Panc1 (cell line): ENCODE measurements around the gene SOWAHB. TPM values are rescaled to one million over a fixed set of nuclear protein-coding genes. Genes with fewer than 3 reads are reported as not detected.

Source experiments
- ATAC-seq: fragments of 200-7000 bp; cut with Tn5 transposase; 2 replicates; pipeline ENCODE4 v1.9.1; 2020; ENCODE audit warnings: mild to moderate bottlenecking, moderate library complexity
- BruUV-seq: library from RNA; stranded (reverse); fragments of 400-500 nt; replicated peaks from 2 replicates; lab custom pipeline; 2021; lab: Mats Ljungman, UMichigan
- CTCF ChIA-PET: fragments of 300-600 bp; sonication (Branson Sonifier 250); formaldehyde crosslinking; loops from one replicate; lab custom pipeline; 2022; ENCODE audit warnings: antibody characterized with exemption; lab: Charles Lee
- POLR2A ChIA-PET: fragments of 300-600 bp; sonication (Branson Sonifier 250); formaldehyde crosslinking; loops from one replicate; lab custom pipeline; 2022; ENCODE audit warnings: antibody characterized with exemption; lab: Charles Lee
- DNase-seq: peaks from one replicate; pipeline ENCODE4 v3.0.0-alpha.2; 2010; ENCODE audit warnings: low read depth, low spot score
- H3K27ac ChIP-seq: 2 replicates; pipeline ENCODE4 v1.5.1; 2011; ENCODE audit warnings: mild to moderate bottlenecking, low read length, inconsistent platforms
- H3K27me3 ChIP-seq: fragments of 200-500 bp; sonication (Bioruptor generic); 2 replicates; pipeline ENCODE4 v1.6.0; 2014; ENCODE audit warnings: low read length, inconsistent platforms; ENCODE audit not compliant: control insufficient read depth, insufficient read depth
- H3K36me3 ChIP-seq: fragments of 200-500 bp; sonication (Bioruptor generic); 2 replicates; pipeline ENCODE4 v1.5.1; 2014; ENCODE audit warnings: inconsistent platforms, mild to moderate bottlenecking, low read length, moderate library complexity; ENCODE audit not compliant: control insufficient read depth, insufficient read depth
- H3K4me1 ChIP-seq: 2 replicates; pipeline ENCODE4 v1.5.1; 2011; ENCODE audit warnings: inconsistent platforms, mild to moderate bottlenecking, low read length, moderate library complexity; ENCODE audit not compliant: control insufficient read depth, insufficient read depth
- H3K4me3 ChIP-seq, 2 experiments: 2 replicates each; pipeline ENCODE4 v1.5.1; 2011 to 2012; ENCODE audit warnings: low read depth in 2 of 2, low read length in 2 of 2, mild to moderate bottlenecking in 2 of 2, inconsistent platforms in 1 of 2, moderate library complexity in 1 of 2
- H3K9me3 ChIP-seq: fragments of 200-500 bp; sonication (Bioruptor generic); 2 replicates; pipeline ENCODE4 v1.5.1; 2014; ENCODE audit warnings: low read depth, mild to moderate bottlenecking, inconsistent platforms, low read length, moderate library complexity; ENCODE audit not compliant: control insufficient read depth, insufficient read depth
- CTCF ChIP-seq: fragments of 450-650 bp; IDR thresholded peaks from 2 replicates; pipeline ENCODE4 v1.5.1; 2017; ENCODE audit warnings: mild to moderate bottlenecking
- POLR2AphosphoS5 ChIP-seq: IDR thresholded peaks from 2 replicates; pipeline ENCODE4 v1.6.1; 2012; ENCODE audit warnings: mild to moderate bottlenecking, low read depth, low read length, moderate library complexity
- SIN3A ChIP-seq: IDR thresholded peaks from 2 replicates; pipeline ENCODE4 v1.6.1; 2012; ENCODE audit warnings: low read depth, mild to moderate bottlenecking, low read length, moderate library complexity, borderline replicate concordance; ENCODE audit not compliant: insufficient read depth
- TCF7L2 ChIP-seq: IDR thresholded peaks from 2 replicates; pipeline ENCODE4 v1.6.1; 2011; ENCODE audit warnings: mild to moderate bottlenecking, low read depth, low read length, inconsistent platforms
- in situ Hi-C: cut with HindIII; loops from 2 replicates; pipeline ENCODE4 v1.10.0; 2016; ENCODE audit warnings: low sequenced_read_pairs, low pct_unique_long_range_greater_than_20kb
- intact Hi-C: fragments of 100-400 bp; cut with micrococcal nuclease; formaldehyde crosslinking; loops from one replicate; pipeline ENCODE4 v1.10.0; 2022; ENCODE audit not compliant: unreplicated experiment
- total RNA-seq: library from RNA; stranded (reverse); gene quantifications from one replicate; pipeline ENCODE4 v1.2.1, GENCODE V29; 2021; ENCODE audit not compliant: unreplicated experiment
- TF ChIP-seq, protein P1 (sequence below), 2 experiments: IDR thresholded peaks; 2 replicates each; pipeline ENCODE4 v1.6.1; 2011 to 2012; ENCODE audit warnings: low read depth in 2 of 2, control low read depth in 1 of 2, low read length in 1 of 2, mild to moderate bottlenecking in 1 of 2, moderate library complexity in 1 of 2; ENCODE audit not compliant: insufficient read depth in 1 of 2

SOWAHB gene
- total RNA-seq, 1 experiment from 2014 or later: 4.0 TPM

DNA sequence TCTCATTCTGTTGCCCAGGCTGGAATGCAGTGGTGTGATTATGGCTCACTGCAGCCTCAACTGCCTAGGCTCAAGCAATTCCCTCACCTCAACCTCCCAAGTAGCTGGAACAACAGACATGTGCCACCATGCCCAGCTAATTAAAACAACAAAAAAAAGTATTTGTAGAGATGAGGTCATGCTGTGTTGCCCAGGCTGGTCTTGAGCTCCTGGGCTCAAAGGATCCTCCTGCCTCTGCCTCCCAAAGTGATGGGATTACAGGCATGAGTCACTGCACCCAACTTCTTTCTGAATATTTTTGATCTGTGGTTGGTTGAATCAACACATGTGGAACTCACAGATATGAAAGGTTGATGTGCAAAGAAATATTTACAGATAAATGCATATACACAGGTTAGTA, 33.1 kb upstream of the SOWAHB start:
- no peak for ATAC-seq
- Histone ChIP-seq H3K9me3 (no peaks in the 10 kb centered on the region), H3K4me1 (no peaks in the 10 kb centered on the region), H3K27me3 (no peaks in the 10 kb centered on the region), H3K4me3 (no peak overlapping the region), H3K27ac (no peak overlapping the region), H3K36me3 (no peaks in the 10 kb centered on the region)
- in situ Hi-C loops: no loop called here
- no peak for TF ChIP-seq POLR2AphosphoS5
- intact Hi-C loops: no loop called here
- ChIA-PET POLR2A (no interaction called here), CTCF (no interaction called here)
- no peak for DNase-seq
- BruUV-seq: no TSS peak

- H3K9me3 ChIP-seq: no peaks in the 10 kb centered on the region
- H3K36me3 ChIP-seq: no peaks in the 10 kb centered on the region
- no peak for DNase-seq
- no peak for ATAC-seq
- intact Hi-C loops: no loop called here
- CTCF ChIA-PET: no interaction called here
- TF ChIP-seq SIN3A: no peak
- no peak for TF ChIP-seq CTCF
- TF ChIP-seq TCF7L2: no peak
- no peak for TF ChIP-seq POLR2AphosphoS5
- TF ChIP-seq, protein P1, sequence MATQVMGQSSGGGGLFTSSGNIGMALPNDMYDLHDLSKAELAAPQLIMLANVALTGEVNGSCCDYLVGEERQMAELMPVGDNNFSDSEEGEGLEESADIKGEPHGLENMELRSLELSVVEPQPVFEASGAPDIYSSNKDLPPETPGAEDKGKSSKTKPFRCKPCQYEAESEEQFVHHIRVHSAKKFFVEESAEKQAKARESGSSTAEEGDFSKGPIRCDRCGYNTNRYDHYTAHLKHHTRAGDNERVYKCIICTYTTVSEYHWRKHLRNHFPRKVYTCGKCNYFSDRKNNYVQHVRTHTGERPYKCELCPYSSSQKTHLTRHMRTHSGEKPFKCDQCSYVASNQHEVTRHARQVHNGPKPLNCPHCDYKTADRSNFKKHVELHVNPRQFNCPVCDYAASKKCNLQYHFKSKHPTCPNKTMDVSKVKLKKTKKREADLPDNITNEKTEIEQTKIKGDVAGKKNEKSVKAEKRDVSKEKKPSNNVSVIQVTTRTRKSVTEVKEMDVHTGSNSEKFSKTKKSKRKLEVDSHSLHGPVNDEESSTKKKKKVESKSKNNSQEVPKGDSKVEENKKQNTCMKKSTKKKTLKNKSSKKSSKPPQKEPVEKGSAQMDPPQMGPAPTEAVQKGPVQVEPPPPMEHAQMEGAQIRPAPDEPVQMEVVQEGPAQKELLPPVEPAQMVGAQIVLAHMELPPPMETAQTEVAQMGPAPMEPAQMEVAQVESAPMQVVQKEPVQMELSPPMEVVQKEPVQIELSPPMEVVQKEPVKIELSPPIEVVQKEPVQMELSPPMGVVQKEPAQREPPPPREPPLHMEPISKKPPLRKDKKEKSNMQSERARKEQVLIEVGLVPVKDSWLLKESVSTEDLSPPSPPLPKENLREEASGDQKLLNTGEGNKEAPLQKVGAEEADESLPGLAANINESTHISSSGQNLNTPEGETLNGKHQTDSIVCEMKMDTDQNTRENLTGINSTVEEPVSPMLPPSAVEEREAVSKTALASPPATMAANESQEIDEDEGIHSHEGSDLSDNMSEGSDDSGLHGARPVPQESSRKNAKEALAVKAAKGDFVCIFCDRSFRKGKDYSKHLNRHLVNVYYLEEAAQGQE (IDR thresholded peaks at IDR 0.05; ENCODE audit: insufficient read depth in 1 of 2, low read depth in 2 of 2, low read length in 1 of 2): no peak
- no TSS peak for BruUV-seq
- no peak overlapping the region for H3K4me3 ChIP-seq
- POLR2A ChIA-PET: no interaction called here
- no peaks in the 10 kb centered on the region for H3K27me3 ChIP-seq
- no peak overlapping the region for H3K27ac ChIP-seq
- H3K4me1 ChIP-seq: no peaks in the 10 kb centered on the region
- in situ Hi-C loops: no loop called here
Measured at GRCh38 chr4:76930685-76931084, 32.7 kb upstream of the SOWAHB start.

DNA sequence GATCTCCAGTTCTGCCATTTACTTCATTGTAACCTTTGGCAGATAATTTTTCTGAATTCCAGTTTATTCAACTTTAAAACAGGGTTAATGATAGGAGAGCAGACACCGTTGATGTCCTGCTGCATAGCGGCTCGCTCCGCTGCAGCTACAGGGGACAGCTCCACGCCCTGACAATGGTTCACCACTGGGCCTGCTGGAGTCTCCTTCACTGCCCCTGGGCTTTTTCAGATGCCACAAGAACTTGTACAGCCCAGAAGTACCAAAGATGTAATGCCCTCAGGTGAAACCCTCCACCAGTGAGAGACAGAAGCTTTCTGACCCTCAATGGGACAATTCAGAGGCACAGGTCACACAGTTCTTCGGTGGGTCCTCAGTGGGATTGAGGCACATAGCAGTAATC, 28.9 kb upstream of the SOWAHB start:
- no peaks in the 10 kb centered on the region for H3K4me1 ChIP-seq
- CTCF ChIA-PET: interaction anchor here (0.5 kb wide), 1 partner anchor 68 kb away, joined by 3 read pairs; no protein-coding TSS in a partner anchor
- ATAC-seq (no peak), DNase-seq (no peak)
- no peak for TF ChIP-seq TCF7L2
- TF ChIP-seq CTCF: no peak
- no peak for TF ChIP-seq POLR2AphosphoS5
- no peak for TF ChIP-seq SIN3A
- TF ChIP-seq, protein P1 (IDR thresholded peaks at IDR 0.05; ENCODE audit: insufficient read depth in 1 of 2, low read depth in 2 of 2, low read length in 1 of 2): no peak
- in situ Hi-C loops: no loop called here
- H3K36me3 ChIP-seq: no peaks in the 10 kb centered on the region
- H3K4me3 ChIP-seq: no peak overlapping the region
- no peaks in the 10 kb centered on the region for H3K27me3 ChIP-seq
- intact Hi-C loops: no loop called here
- no TSS peak for BruUV-seq
- no peaks in the 10 kb centered on the region for H3K9me3 ChIP-seq
- no peak overlapping the region for H3K27ac ChIP-seq
- POLR2A ChIA-PET: no interaction called here
